ENCODE data around the gene AFF3.
"Not testable (repeated sequence)": the region's sequence is repeated elsewhere in the genome, so short reads cannot be mapped to it uniquely, and the experiment has no call there.

Gene AFF3

DNA sequence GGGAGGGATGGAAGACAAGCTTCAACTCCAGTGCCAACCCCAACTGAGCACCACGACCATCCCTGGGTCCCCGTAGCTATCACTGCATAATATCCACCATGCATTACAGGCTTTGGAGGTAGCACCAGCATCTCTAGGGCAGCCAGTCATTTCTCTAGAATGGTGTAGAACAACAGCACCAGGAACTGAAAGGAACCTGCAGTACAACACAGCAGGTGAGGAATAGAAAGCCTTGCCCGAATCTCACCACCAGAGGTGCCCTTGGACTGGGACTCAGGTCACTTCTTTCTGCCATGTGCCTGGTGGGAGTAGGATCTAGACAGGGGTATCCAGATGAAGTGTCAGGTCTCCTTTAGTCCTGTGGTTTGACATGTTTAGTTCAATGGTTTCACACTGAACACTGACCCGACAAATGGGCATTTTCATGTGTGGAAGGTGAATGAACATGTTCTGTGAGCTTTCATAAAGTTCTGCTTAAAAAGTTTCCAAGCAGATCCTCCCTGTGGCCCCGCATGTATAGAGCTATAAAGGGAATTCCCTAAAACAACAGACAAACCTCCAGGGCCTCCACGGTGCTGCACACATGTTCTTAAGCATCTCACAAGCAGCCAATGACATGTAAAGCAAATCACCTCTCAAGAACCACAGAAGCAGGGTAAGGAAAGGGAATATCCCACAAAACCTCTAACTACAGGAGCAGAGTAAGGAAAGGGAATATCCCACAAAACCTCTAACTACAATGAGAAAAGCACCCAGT lies 208.3 kb downstream of the AFF3 start:
- no peaks in the 10 kb centered on the region for H3K4me1 ChIP-seq (ENCODE audit: insufficient read depth, poor library complexity, severe bottlenecking)
- TF ChIP-seq CTCF (IDR thresholded peaks at IDR 0.05; ENCODE audit: poor library complexity, severe bottlenecking) = no peak
- no peak for DNase-seq (ENCODE audit: low spot score)
- no peak for ATAC-seq (ENCODE audit: low read depth)
- H3K27ac ChIP-seq (ENCODE audit: poor library complexity, severe bottlenecking) = no peak overlapping the region
- no peak overlapping the region for H3K4me3 ChIP-seq (ENCODE audit: severe bottlenecking)
- no peaks in the 10 kb centered on the region for H3K9me3 ChIP-seq (ENCODE audit: severe bottlenecking)
- H3K36me3 ChIP-seq (ENCODE audit: low read depth) = no peaks in the 10 kb centered on the region
- no peaks in the 10 kb centered on the region for H3K27me3 ChIP-seq (ENCODE audit: insufficient read depth, poor library complexity, severe bottlenecking)

- H3K4me3 ChIP-seq (ENCODE audit: severe bottlenecking); H3K27ac ChIP-seq (ENCODE audit: poor library complexity, severe bottlenecking); H3K4me1 ChIP-seq (ENCODE audit: insufficient read depth, poor library complexity, severe bottlenecking); H3K27me3 ChIP-seq (ENCODE audit: insufficient read depth, poor library complexity, severe bottlenecking); ATAC-seq (ENCODE audit: low read depth); DNase-seq (ENCODE audit: low spot score); H3K36me3 ChIP-seq (ENCODE audit: low read depth); H3K9me3 ChIP-seq (ENCODE audit: severe bottlenecking): not testable (repeated sequence)
These were observed 208.9 kb downstream of the AFF3 start for GRCh38 chr2:99933491-99933890.

GRCh38 chr2:99928470-99929053 lies 213.8 kb downstream of the AFF3 start:
- no peak for ATAC-seq (ENCODE audit: low read depth)
- H3K9me3 ChIP-seq (ENCODE audit: severe bottlenecking) = no peaks in the 10 kb centered on the region
- H3K4me3 ChIP-seq (ENCODE audit: severe bottlenecking) = no peak overlapping the region
- DNase-seq (ENCODE audit: low spot score) = no peak
- TF ChIP-seq CTCF (IDR thresholded peaks at IDR 0.05; ENCODE audit: poor library complexity, severe bottlenecking) = no peak
- H3K4me1 ChIP-seq (ENCODE audit: insufficient read depth, poor library complexity, severe bottlenecking) = peaks cover 10% of the 10 kb centered on the region
- no peak overlapping the region for H3K27ac ChIP-seq (ENCODE audit: poor library complexity, severe bottlenecking)
- no peaks in the 10 kb centered on the region for H3K27me3 ChIP-seq (ENCODE audit: insufficient read depth, poor library complexity, severe bottlenecking)
- H3K36me3 ChIP-seq (ENCODE audit: low read depth) = no peaks in the 10 kb centered on the region

- not testable (repeated sequence) for H3K27me3 ChIP-seq (ENCODE audit: insufficient read depth, poor library complexity, severe bottlenecking); H3K36me3 ChIP-seq (ENCODE audit: low read depth); H3K27ac ChIP-seq (ENCODE audit: poor library complexity, severe bottlenecking); H3K4me3 ChIP-seq (ENCODE audit: severe bottlenecking); ATAC-seq (ENCODE audit: low read depth); H3K9me3 ChIP-seq (ENCODE audit: severe bottlenecking); DNase-seq (ENCODE audit: low spot score)
- H3K4me1 ChIP-seq (ENCODE audit: insufficient read depth, poor library complexity, severe bottlenecking) = peaks cover 10% of the 10 kb centered on the region
These were observed 214.6 kb downstream of the AFF3 start for GRCh38 chr2:99927690-99928207.

GRCh38 chr2:99926986-99927385 lies 215.4 kb downstream of the AFF3 start:
- Histone ChIP-seq H3K36me3 (ENCODE audit: low read depth) (no peaks in the 10 kb centered on the region), H3K4me3 (ENCODE audit: severe bottlenecking) (no peak overlapping the region), H3K9me3 (ENCODE audit: severe bottlenecking) (no peaks in the 10 kb centered on the region), H3K4me1 (ENCODE audit: insufficient read depth, poor library complexity, severe bottlenecking) (peaks cover 10% of the 10 kb centered on the region), H3K27me3 (ENCODE audit: insufficient read depth, poor library complexity, severe bottlenecking) (no peaks in the 10 kb centered on the region), H3K27ac (ENCODE audit: poor library complexity, severe bottlenecking) (no peak overlapping the region)
- DNase-seq (ENCODE audit: low spot score) = no peak
- no peak for TF ChIP-seq CTCF (IDR thresholded peaks at IDR 0.05; ENCODE audit: poor library complexity, severe bottlenecking)
- ATAC-seq (ENCODE audit: low read depth) = peak; percentile 93

Measured in RWPE2 (cell line).